Measurements from ENCODE around the gene YRDC.

DNA sequence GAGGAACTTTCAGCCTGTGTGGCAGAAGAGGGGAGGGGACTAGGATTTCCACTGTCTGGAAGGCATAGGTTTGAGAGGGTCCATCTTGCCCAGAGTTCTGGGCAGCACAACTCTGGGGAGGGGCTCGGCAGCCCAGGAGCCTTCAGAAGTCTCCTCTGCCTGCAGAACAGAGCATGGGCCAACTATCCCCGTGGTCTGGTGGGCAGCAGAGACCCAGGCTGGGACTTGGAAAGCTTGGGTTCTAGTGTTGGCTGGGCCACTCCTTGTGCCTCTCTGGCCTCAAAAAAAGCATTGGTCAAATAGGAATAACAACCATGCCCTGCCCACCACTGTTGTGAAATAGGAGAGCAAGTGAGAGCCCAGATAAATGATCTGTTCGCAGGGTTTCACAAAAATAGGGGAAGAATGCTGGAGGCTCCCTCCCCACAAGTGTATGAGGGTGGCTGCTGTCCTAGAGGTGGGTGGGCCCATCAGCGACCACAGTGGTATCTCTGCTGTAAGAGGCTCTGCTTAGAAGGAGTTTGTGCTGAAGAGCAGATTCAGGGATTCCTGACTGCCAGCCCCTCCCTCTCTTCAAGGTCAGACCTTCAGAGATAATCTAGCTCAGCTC lies 52.0 kb downstream of the YRDC start:
- no peak for TF ChIP-seq EZH2 (IDR thresholded peaks at IDR 0.05)
- no peak for TF ChIP-seq CTCF (IDR thresholded peaks at IDR 0.05)
- TF ChIP-seq EZH2phosphoT487 (IDR thresholded peaks at IDR 0.05) = no peak
